Inflammatory macrophage treated with lipopolysaccharide for 1 hour (primary cell): Measurements from ENCODE around the gene NEO1.

Experiments used
- DNase-seq, 2 donors: peaks; one replicate each; pipeline ENCODE4 v3.0.0-alpha.2; 2020 to 2022

NEO1 gene

GRCh38 chr15:73319460-73320245 lies 267.4 kb downstream of the NEO1 start:
- DNase-seq, result no peak

DNA sequence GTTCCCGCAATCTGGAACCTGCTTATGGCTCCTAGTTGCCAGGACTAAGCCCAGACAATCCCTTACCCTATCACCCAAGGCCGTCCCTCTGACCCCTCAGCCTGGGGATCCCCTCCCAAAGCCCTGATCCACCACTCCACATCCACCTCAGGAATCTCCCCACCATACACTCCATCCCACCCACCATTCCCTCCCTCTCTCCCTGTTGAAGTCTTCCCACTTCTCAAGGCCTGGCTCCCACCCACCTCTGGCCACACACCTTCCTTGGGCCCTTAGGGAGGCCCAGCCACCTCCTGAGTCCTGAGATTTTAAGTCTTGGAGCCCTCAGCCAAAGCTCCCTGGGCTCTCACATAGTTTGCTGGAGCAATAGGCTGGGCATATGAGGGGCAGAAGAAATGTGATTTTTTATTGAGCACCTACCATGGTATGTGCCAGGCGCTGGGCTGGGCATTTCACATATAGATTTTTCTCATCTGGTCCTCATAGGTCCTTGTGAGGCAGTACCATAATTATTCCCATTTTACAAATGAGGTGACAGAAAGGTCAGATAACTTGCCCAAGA lies 268.4 kb downstream of the NEO1 start:
- DNase-seq, result no peak

DNA sequence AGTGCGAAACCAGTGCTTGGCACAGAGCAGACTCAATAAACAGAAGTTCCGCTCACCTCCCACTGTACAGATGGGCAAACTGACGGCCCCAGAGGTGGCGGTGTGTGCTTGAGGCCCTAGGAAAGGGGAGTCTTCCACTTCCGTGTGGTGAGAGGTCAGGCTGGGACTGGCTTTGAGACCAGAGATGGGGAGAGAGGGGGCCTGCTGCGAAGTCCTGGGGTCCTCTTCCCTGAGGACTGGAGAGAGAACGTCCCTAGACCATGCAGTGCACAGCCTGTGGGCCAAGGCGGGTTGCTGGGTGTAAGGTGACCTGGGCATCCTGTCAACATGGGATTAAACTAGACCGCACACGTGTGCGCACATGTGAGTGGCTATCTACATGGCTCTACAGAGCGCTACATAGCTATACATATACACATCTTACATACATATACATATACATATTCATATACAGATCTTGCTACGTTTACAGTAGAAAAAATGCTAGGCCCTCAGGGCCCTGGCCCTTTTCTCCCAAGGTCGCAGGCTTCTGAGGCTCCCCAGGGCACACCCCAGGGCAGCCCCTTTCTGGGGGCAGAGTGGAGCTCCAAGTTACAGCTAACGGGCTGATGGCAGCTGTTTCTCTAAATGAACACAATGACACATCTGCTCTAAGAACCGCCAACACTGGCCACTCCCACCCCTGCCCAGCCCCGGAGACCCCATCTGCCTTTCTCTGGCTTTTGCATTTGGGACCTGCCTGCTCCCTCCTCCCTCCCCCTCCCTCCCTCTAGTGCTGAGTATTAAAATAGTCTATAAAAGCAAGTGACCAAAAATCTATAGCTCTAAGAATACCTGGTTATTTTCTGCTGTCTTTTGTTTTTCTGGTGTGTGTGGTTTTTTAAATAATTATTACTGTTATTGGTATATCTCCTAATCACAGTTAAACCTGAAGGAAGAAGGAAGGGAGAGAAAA lies 269.5 kb downstream of the NEO1 start:
- DNase-seq, result no peak

GRCh38 chr15:73322665-73323373 lies 270.6 kb downstream of the NEO1 start:
- no peak for DNase-seq

DNA sequence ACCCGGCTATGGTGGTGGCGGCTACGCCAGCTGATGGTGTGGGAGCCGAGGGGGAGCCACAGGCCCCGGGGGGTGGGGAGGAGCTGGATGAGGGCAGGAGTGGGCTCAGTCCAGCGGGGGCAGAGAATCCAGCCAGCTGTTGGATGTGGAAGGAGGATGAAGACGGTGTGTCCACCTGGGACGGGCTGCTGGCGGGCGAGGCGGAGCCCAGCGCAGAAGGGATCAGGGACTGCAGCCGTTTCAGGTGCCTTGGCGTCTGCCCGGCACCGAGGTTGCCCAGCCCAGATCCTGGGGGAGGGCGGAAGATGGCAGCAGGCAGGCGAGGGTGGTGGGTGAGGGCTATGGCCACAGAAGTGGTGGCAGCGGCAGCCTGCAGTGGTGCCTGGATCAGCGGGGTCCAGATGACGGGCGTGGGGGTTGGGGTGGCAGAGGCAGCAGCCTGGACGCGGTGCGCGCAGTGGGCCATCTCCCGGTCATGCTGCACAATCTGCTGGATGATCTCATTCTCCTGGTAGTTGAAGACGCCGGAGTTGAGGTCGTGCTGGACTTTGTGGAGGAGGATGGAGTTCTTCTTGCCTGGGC lies 271.2 kb downstream of the NEO1 start:
- no peak for DNase-seq

DNA sequence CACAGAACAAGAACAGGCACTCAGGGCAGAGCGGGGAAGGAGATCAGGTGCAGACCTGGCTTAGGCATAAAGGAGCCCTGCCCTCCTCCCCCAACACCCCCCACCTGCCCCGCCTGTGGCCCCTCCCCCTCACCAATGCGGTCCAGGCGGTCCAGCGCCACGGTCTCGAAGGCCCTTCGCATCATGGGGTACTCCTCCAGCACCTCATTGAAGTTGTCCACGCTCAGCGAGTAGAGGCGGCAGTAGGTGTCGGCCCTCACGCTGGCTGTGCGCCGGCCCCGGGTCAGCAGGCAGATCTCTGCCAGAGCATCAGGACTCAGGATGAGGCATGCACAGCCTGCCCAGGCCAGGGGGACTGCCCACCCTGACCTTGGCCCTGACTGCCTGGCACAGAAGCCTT lies 271.7 kb downstream of the NEO1 start:
- DNase-seq, result no peak

GRCh38 chr15:73324496-73325170 lies 272.4 kb downstream of the NEO1 start:
- no peak for DNase-seq

GRCh38 chr15:73325191-73325861 lies 273.1 kb downstream of the NEO1 start:
- DNase-seq, result peak in 1 of 2 donors; percentile 42

DNA sequence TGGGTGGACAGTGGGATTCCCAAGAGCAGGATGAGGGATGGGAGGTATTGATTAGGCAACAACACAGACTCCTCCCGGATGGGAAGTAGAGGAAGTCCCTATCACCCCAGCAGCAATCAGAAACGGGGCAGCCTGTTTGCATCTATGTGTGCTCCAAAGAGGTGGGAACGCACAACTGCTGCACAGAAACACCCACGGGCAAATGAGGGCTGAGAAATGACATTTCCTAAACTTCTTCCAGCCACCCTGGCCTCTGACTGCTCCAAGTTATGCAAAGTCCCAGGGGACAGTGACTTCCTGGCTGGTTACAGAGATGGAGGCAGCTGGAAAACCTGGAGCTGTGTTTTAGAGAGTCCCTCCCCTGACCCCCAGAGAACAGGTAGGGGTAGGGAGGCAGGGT lies 273.9 kb downstream of the NEO1 start:
- no peak for DNase-seq

DNA sequence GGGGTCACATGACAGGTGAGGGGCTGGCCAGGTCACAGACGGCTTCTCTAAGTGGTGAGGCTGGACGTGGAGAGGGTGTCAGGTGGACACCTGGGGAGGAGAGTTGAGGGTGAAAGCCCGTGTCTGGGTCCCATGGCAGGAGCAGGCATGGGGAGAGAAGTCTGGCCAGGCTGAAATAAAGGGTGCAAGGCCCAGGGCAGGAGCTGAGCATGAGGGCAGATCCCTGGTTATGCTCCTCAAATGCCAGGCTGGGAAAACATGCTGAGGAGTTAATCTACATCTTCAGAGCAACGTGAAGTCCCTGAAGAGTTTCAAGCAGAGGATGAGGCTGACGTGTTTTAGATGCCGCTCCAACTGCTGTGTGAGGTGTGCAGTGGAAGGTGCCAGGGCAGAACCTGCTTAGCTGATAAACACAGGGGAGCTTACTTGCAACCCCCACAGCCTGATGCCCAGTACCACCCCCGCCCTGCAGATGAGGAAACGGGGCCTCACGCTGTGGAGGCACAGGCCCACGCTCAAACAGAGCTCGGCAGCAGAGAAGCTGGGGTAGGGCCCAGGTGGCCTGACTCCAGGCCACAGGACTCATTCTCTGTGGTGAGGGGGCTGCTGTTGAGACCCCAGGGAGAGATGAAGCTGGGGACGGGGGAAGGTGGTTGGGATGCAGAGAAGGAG lies 276.0 kb downstream of the NEO1 start:
- no peak for DNase-seq

- DNase-seq, result no peak
Observed at GRCh38 chr15:73328981-73329380, 276.7 kb downstream of the NEO1 start.

DNA sequence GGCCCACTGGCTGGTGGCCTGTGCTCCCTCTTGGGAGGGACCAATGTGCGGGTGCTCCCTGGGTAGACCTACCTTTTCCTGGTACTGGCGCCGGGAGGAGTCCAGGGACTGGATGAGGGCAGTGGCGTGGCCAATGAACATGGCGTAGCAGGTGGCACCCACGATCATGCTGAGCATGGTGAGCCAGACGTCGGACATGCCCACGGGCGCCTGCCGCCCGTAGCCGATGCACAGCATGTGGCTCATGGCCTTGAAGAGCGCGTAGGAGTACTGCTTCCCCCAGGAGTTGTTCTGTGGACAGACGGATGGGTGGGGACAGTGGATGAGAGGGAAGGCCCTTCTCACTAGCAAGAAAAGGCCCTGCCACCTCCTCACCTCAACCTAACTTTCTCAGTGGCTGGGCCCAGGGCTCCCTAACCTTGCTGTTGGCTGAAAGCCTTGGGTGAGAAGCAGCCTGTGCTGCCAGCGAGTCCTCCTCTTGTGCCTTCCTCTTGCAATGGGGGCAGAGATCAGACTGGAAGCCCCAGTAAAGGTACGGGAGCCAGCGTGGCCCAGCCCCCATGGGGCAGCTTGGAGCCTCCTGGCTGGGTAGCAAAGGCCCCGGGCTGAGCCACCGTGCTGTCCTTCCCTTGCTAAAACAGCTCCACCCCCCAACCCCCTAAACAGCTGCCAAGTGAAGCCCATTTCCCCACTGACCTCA lies 277.4 kb downstream of the NEO1 start:
- no peak for DNase-seq

DNA sequence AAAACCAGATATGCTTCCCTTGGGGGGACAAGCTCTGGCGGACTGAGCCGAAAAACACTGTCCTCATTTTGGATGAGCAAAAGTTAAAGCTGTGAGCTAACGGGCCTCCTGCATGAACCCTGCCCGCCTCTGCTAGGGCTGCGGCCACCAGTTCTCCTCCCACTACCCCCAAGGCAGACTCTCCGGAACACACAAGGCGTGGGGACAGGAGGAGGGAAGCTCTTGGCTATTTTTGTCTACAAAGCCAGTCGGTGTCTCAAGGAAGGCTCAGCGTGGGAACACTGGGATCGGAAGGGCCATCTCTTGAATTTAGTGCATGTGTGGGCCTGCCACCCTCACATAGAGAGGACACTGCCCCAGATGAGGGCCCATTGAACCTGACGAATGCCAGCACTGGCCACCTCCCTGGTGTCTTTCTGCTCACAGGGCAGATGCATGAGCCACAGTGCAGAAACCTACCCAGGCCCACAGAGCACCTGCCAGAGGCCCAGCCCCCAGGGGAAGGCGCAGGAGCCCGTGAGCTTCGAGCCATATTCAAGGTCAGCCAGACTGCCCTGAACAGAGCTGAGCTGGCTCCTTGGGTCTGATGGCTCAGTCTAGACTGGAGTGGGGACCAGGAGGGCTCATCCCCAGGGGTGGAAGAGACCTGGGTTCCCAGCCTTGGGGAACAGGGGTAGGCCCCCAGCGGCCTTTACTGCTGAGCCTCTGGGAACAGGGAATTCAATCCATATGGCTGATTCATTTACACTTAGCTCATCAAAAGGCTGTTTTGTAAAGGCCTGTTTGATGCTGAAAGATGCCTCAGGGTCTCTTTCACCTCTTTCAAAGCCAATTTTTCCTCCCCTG lies 278.2 kb downstream of the NEO1 start:
- no peak for DNase-seq

DNA sequence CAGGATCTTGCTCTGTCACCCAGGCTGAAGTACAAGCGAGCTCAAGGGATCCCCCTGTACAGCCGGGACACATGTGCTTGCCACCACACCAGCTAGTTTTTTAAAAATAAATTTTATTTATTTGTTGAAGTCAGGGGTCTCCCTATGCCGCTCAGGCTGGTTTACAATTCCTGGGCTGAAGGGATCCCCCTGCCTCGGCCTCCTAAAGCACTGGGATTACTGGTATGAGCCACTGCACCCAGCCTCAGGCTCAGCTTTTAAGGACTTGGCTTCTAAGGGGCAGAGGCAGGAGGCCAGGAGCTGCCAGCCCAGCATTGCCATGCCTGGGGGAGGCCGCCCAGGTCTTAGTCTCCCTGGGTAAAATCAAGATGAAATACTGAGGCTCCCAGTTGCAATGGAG lies 279.2 kb downstream of the NEO1 start:
- DNase-seq, result no peak

- no peak for DNase-seq
Observed at GRCh38 chr15:73331991-73332925, 280.0 kb downstream of the NEO1 start.

DNA sequence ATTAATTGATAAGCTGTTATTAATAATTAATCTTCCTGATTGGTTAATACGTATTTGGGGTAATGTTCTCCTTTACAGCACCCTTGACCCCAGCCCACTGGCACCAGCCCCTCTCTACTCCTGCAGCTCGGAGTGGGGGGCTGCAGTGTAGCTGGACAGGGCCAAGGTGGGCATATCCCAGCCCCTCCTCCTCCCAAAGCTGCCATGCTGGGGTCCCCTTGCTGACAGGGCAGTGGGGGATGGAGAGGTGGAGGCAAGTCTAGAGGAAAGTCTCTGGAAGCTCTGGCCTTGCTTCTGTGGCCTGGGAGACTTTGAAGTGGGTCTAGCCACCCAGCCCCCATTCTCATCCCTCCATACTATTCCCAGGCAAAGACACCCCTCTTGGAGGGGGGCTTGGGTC lies 280.7 kb downstream of the NEO1 start:
- no peak for DNase-seq

DNA sequence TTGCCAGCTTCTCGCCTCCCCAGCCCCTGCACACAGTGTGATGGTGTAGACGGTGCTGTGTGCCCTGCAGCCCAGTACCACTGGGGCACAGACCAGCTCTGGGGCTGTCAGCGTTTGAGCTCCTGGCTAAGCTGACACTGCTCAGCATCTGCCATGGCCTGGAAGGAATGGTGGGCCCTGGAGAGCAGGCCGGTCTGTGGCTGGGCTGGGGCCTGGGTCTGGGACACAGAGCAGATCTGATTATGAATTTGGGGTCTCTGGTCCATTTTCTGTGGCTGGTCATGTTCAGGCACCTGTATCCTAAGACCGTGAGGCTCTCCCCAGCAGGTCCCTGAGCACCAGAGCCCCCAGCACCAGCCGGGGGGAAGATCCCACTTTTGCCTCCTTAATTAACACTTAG lies 281.8 kb downstream of the NEO1 start:
- no peak for DNase-seq

DNA sequence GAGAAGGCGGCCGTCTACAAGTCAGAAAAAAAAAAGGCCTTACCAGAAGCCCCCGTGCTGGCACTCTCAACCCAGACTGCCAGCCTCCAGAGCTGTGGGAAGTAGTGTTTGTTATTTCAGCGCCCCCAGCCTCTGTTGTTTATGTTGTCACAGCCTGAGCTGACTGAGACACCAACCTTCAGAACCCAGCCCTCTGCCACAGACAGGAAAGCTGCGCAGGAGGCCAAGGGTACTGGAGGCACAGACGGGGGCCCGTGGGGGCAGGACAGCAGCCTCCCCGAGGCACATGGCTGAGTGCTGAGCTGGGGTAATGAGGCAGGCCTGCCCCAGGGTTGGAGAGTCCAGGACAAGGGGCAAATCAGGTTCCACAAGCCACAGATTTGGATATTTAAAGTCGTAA lies 282.8 kb downstream of the NEO1 start:
- DNase-seq, result no peak
